GM12891 (cell line): Measurements from ENCODE around the gene SYNPO.

ENCODE experiments used
- POLR2A ChIP-seq: IDR thresholded peaks from 2 replicates; pipeline ENCODE4 v1.6.1; 2011; ENCODE audit warnings: low read depth, low read length, control low read depth
- SPI1 ChIP-seq: IDR thresholded peaks from 2 replicates; pipeline ENCODE4 v1.6.1; 2011; ENCODE audit warnings: low read depth, low read length, control low read depth
- TAF1 ChIP-seq: IDR thresholded peaks from 2 replicates; pipeline ENCODE4 v1.6.1; 2011; ENCODE audit warnings: low read depth, low read length, control low read depth

DNA sequence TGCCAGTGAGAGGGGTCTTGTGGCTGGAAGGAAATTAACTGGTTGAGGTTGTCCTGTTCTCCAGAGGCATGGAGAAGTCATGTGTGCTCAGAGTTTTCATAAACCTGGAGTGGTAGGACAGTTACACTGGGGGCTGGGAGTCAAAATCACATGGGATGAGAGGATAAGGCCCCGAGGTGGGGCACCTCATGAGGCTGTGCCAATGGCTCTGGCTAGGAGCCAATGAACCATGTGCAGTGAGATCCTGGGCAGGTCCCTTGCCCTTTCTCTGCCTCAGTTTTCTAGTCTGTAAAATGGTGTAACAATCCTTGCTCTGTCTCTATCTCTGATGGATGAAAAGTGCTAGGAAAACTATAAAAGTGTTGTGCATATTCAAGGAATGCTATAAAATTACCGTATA is 7.0 kb upstream of the SYNPO start:
- no peak for TF ChIP-seq POLR2A
- no peak for TF ChIP-seq TAF1
- TF ChIP-seq SPI1, result no peak
